ENCODE results near the gene MORN3.
"Not testable (repeated sequence)": the region's sequence is repeated elsewhere in the genome, so short reads cannot be mapped to it uniquely, and the experiment has no call there.

MORN3 gene

DNA sequence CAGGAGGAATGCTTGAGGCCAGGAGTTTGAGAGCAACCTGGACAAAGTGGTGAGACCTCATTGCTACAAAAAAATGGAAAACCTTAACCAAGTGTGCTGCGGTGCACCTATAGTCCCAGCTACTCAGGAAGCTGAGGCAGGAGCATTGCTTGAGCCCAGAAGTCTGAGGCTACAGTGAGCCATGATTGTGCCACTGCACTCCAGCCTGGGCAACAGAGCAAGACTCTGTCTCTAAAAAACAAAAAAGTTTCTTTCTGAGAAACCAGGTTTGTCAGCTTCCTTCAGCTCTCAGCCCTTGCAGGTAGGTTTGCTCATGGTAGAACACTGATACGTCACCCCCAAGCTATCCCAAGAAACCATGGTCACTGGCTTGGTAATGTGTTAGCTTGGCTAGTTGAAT, 20.0 kb upstream of the MORN3 start:
- no peak for DNase-seq

- DNase-seq = no peak
Measured at GRCh38 chr12:121688966-121689365, 19.5 kb upstream of the MORN3 start.

GRCh38 chr12:121679661-121680197, 10.3 kb upstream of the MORN3 start:
- DNase-seq = not testable (repeated sequence)

DNA sequence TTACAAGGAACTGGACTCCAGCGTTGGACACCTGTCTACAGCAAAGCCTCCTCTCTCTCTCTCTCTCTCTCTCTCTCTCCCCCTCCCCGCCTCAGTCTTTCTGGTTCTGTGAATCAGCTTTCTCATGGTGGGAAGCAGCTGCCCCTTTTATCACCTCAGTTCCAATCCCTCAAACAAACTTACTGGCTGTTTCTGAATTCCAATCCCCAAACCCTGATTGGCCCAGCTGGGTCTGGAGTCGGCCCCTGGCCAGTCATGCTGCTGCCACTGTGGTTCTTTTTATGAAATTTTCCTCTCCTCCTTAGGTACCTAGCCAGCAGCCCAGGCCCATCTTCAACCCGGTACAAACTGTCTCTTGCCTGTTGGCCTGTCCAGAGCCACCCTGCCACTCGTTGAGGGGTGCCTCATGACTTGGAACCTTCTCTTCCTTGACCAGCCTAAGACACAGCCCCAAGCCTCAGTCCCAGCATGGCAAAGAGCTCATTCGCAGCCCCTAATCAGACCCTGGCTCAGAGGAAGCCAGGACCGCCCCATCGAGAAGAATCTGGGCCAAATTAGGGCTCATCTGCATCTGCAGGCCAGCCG, 9.4 kb upstream of the MORN3 start:
- no peak for DNase-seq

GRCh38 chr12:121678305-121678704, 8.9 kb upstream of the MORN3 start:
- no peak for DNase-seq

DNA sequence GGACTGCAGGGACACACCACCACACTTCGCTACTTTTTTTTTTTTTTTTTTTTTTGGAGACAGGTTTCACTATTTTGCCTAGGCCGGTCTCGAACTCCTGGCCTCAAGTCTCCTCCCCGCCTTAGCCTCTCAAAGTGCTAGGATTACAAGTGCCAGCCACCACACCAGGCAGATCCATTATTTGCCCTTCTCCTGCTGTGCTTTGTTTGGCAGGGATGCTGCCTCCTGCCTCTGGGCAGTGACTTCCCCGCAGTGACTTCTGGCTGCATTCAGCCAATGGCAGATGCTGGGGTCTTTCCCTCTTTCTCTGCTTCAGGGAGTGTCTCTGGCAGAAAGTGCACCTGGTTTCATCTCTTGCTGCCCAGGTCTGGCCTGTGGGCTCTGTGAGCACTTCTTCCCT, 6.7 kb upstream of the MORN3 start:
- DNase-seq = no peak

DNA sequence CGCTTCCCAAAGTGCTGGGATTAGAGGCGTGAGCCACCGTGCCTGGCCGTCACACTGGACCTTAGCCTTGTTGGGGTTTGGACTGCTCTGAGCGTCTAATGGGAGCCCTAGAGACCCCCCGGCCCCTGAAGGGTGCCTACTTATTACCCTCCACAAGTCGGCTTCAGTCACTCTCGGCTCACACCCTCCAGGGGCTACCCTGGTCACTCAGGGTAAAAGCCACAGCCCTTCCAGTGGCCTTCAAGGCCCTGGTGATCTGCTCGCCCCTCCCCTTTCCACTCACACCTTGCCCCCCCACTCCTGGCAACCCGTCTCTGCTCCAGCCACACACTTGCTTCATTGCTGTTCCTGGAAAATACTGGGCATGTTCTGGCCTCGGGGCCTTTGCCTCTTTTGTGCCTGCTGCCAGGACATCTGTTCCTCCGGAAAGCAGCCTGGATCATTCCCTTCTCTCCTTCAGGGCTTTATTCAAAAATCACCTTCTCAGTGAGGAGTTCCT, 3.6 kb upstream of the MORN3 start:
- DNase-seq = no peak

DNA sequence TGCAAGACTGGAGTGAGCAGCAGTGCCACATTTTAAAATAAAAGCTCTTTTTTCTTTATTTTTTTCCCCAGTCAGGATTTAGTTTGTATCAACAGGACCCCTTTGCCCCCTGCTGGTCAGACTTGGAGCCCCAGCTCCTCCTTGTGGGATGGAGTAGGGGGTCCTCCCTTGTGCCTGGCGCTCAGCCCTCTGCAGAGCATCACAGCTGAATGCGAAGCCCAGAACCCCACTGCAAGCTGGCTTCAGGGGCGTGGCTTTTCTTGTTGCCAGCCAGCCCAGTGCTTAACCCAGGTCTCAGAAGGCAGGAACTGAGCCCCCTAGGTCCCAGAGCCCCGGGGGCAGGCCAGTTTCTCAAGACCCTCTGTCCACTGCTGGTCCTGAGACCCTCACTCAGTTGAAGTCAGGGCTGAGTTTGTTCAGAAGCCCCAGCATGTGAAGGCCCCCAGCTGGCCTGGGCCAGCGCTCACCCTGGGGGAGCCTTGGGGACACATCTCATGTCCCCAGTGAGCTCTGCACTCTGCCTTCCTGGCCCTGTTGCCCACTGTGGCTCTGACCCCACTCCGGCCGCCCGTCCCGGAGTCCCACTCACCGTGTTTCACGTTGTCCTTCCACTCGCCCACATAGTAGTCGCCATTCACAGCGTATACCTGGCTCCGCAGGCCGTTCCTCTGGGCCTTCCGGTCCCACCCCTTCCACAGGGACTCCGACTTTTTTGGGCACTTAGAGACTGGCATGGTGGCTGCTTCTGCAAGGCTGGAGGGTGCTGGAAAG, 519 bp downstream of the MORN3 start:
- no peak for DNase-seq

DNA sequence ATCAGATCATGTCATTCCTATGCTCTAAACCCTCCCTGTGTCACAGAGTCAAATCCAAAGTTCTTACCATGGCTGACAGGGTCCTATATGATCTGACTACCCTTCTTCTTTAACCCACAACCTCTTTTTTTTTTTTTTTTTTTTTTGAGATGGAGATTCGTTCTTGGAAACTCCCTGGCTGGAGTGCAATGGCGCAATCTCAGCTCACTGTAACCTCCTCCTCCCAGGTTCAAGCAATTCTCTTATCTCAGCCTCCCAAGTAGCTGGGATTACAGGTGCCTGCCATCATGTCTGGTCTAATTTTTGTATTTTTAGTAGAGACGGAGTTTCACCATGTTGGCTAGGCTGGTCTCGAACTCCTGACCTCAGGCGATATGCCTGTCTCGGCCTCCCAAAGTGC, 2.6 kb downstream of the MORN3 start:
- not testable (repeated sequence) for DNase-seq

DNA sequence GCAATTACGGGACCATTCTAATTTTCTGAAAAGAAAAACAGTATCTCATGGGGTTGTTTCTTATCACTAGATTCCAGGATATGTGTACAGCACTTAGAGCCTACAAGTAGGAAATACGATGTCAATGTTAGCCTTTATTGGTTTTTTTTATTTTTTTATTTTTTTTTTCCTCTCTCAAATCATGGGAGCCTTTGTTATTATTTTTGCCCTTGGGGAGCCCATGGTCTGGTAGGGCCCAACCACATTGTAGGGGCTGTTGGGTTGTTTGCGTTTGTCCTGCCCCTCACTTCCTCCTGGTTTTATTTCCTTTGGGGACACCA, 5.9 kb downstream of the MORN3 start:
- DNase-seq = no peak

DNA sequence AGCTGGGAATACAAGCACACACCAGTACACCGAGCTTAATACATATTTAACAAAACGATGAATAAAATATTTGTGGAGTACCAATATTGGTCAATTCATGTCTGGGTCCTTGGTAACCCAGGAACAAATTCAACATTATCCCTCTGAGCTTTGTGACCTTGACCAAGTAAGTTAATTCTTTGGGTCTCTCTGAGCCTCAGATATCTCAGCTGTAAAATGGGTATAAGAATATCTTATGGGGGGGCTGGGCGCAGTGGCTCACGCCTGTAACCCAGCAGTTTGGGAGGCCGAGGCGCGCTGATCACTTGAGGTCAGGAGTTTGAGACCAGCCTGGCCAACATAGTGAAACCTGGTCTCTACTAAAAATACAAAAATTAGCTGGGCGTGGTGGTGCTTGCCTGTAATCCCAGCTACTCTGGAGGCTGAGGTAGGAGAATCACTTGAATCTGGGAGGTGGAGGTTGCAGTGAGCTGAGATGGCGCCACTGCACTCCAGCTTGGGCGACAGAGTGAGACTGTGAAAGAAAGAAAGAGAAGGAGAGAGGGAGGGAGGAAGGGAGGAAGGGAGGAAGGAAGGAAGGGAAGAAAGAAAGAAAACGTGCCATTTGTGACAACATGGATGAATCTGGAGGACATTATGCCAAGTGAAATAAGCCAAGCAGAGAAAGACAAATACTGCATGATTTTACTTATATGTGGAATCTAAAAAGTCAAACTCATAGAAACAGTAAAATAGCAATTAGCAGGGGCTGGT, 7.9 kb downstream of the MORN3 start:
- not testable (repeated sequence) for DNase-seq

DNA sequence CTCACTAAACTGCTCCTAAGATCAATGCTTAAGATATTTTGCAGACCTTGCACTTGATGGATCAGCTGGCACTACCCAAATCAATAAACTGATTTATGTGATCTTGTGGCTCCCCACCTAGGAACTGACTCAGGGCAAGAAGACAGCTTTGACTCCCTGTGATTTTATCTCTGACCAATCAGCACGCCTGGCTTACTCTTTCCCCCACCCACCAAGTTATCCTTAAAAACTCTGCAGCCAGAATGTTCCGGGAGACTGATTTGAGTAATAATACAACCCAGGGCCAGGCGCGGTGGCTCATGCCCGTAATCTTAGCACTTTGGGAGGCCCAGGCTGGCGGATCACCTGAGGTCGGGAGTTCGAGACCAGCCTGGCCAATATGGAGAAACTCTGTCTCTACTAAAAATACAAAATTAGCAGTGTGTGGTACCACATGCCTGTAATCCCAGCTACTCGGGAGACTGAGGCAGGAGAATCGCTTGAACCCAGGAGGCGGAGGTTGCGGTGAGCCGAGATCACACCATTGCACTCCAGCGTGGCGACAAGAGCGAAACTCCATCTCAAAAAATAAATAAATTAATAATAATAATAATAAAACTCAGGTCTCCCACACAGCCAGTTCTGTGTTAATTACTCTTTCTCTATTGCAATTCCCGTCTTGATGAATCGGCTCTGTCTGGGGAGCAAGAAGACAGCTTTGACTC, 12.0 kb downstream of the MORN3 start:
- DNase-seq = no peak

DNA sequence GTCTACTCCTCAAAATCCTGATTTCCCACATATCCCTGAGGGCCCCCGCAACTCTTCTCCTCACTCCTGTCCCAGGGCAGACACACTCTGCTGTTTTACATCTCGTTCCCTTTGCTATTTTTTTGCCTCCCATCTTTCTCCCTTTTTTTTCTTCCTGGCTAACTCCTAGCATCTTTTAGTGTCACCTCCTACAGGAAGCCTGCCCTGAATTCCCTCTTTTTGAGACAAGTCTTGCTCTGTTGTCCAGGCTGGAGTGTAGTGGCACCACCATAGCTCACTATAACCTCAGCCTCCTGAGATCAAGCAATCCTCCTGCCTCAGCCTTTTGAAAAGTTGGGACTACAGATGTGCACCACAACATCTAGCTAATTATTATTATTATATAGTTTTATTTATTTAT, 13.3 kb downstream of the MORN3 start:
- no peak for DNase-seq

DNA sequence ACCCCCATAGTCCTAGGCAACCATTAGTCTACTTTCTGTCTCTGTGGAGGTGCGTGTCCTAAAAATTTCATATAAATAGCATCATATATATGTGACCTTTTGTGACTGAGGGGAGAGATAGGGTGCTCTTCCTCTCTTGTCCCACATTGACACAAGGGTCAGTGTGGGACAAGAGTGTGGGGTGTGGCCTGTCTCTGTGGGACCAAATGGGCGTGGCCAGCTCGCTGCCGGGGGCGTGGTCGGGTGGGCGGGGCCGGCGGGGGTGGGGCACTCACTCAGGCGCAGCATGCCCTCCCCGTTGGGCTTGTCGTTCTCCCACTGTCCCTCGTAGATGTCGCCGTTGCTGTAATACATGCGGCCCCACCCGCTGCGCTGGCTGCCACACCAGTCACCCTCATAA, 15.5 kb downstream of the MORN3 start:
- no peak for DNase-seq

- no peak for DNase-seq
Measured at GRCh38 chr12:121652767-121653497, 16.5 kb downstream of the MORN3 start.

- no peak for DNase-seq
Measured at GRCh38 chr12:121651320-121651719, 18.1 kb downstream of the MORN3 start.

GRCh38 chr12:121649819-121650353, 19.6 kb downstream of the MORN3 start:
- DNase-seq = no peak

GRCh38 chr12:121649322-121649721, 20.1 kb downstream of the MORN3 start:
- no peak for DNase-seq

DNA sequence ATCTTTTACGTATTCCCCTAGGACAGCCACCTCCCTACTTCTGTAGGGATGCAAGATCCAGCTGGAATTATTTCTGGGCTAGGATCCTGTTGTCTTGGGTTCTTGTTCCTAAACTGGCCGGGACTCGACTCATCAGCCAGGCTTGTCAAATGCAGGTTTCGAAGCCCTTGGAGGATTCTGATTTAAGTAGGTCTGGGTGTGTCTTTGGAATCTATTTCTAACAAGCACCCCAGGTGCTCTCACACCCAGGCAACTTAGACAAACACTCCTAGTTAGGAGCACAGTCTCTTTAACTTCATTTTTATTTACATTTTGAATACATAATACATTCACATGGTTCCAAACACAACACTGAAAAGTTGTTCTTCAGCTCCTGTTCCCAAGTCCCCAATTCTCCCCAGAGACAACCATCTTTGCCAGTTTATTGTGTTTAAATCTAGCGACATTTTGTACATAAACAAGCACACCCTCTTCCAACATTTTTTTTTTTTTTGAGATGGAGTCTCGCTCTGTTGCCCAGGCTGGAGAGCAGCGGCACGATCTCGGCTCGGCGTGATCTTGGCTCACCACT, 20.9 kb downstream of the MORN3 start:
- DNase-seq = no peak

DNA sequence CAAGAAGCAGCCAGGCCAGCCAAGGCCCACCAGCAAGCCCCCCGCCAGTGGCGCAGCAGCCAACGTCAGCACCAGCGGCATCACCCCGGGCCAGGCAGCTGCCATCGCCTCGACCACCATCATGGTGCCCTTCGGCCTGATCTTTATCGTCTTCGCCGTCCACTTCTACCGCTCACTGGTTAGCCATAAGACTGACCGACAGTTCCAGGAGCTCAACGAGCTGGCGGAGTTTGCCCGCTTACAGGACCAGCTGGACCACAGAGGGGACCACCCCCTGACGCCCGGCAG, 28.2 kb downstream of the MORN3 start:
- DNase-seq = no peak

DNA sequence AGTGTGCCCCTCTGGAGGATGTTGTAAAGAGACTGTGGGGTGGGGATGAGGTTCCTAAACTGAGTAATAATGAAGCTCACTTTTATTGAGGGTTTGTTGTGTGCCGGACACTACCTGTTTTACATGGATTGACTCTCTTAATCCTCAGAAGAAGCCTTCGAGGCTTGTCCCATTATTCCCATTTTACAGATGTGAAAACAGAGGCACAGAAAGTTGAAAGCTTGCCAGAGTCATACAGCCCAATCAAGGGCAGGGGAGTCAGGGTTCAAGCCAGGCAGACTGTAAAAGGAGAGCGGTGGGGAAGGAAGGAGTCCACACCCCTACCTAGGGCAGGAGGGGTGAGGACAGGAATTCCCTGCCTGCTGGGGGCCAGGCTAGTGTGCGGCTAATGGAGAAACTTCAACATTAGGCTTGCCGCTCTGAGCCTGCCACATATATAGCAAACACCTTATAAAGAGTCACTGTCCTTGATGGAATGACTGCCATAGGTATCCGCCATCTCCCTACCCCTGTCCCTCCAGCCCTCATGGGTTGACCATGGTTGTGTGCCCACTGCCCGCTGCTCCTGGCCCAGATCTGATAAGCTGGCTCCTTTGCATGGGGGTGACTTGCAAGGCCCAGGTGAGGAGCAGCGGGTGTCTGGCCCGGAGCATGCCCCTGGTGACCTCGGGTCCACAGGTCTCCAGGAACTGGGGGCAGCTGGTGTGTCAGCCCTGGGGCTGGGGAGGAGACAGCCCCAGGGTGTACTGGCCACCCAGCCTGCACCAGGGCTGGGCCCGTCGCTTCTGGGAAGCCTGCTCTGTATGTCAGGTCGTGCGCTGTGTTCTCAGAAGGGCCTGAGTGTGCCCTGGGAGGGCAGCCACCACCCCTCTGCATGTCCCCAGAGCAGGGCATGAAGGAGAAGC, 30.9 kb downstream of the MORN3 start:
- DNase-seq = no peak
